ENCODE results near the gene KREMEN1. TPM values are rescaled to one million over a fixed set of nuclear protein-coding genes. Genes with fewer than 3 reads are reported as not detected.

KREMEN1 gene
- total RNA-seq, 1 experiment from 2014 or later, result 2.7 TPM

GRCh38 chr22:29089507-29089906, 16.7 kb downstream of the KREMEN1 start:
- CTCF ChIA-PET, result no interaction called here
- BruUV-seq (replicated peaks), result no TSS peak

GRCh38 chr22:29090039-29090438, 17.2 kb downstream of the KREMEN1 start:
- no peaks in the 10 kb centered on the region for H4K20me1 ChIP-seq (ENCODE audit: low read length)
- H3K27me3 ChIP-seq (ENCODE audit: low read length), result no peaks in the 10 kb centered on the region
- no peaks in the 10 kb centered on the region for H3K36me3 ChIP-seq (ENCODE audit: low read depth, low read length)
- no peaks in the 10 kb centered on the region for H3F3A ChIP-seq (ENCODE audit: low read length, unreplicated experiment)
- no peaks in the 10 kb centered on the region for H3K4me1 ChIP-seq (ENCODE audit: insufficient read depth, low read length)
- intact Hi-C loops (cut with micrococcal nuclease), result no loop called here
- H3K79me2 ChIP-seq (ENCODE audit: low read length), result no peaks in the 10 kb centered on the region
- H3K9me2 ChIP-seq (replicated peaks; ENCODE audit: low read length), result no peaks in the 10 kb centered on the region
- no peak overlapping the region for H2AFZ ChIP-seq (ENCODE audit: low read length)
- no peak overlapping the region for H3K4me2 ChIP-seq (ENCODE audit: low read length)
- TF ChIP-seq EZH2 (IDR thresholded peaks at IDR 0.05; ENCODE audit: low read length, unreplicated experiment) (no peak), CTCF (conservative IDR thresholded peaks at IDR 0.05; ENCODE audit: low read depth, low read length) (no peak), EZH2phosphoT487 (IDR thresholded peaks at IDR 0.05; ENCODE audit: borderline replicate concordance, low read length) (no peak)
- H3K27ac ChIP-seq (ENCODE audit: low read length), result no peak overlapping the region
- ATAC-seq (no peak), DNase-seq (no peak)
- no peak overlapping the region for H3K4me3 ChIP-seq (ENCODE audit: low read length)
- no peak overlapping the region for H3K9ac ChIP-seq (ENCODE audit: low read length)
- ChIA-PET POLR2A (ENCODE audit: unreplicated experiment) (no interaction called here), CTCF (no interaction called here)
- BruUV-seq (replicated peaks), result no TSS peak
- no peaks in the 10 kb centered on the region for H3K9me3 ChIP-seq (ENCODE audit: low read length)

More at GRCh38 chr22:29089507-29089906, 16.7 kb downstream of the KREMEN1 start:
- TF ChIP-seq EZH2phosphoT487 (IDR thresholded peaks at IDR 0.05; ENCODE audit: borderline replicate concordance, low read length) (no peak), EZH2 (IDR thresholded peaks at IDR 0.05; ENCODE audit: low read length, unreplicated experiment) (no peak), CTCF (conservative IDR thresholded peaks at IDR 0.05; ENCODE audit: low read depth, low read length) (no peak)
- Histone ChIP-seq H2AFZ (ENCODE audit: low read length) (no peak overlapping the region), H3K4me3 (ENCODE audit: low read length) (no peak overlapping the region), H3K79me2 (ENCODE audit: low read length) (no peaks in the 10 kb centered on the region), H3K9ac (ENCODE audit: low read length) (no peak overlapping the region), H3K9me3 (ENCODE audit: low read length) (no peaks in the 10 kb centered on the region), H3K36me3 (ENCODE audit: low read depth, low read length) (no peaks in the 10 kb centered on the region), H3K27ac (ENCODE audit: low read length) (no peak overlapping the region), H3K4me2 (ENCODE audit: low read length) (no peak overlapping the region), H3K9me2 (replicated peaks; ENCODE audit: low read length) (no peaks in the 10 kb centered on the region), H3K4me1 (ENCODE audit: insufficient read depth, low read length) (no peaks in the 10 kb centered on the region), H3K27me3 (ENCODE audit: low read length) (no peaks in the 10 kb centered on the region), H4K20me1 (ENCODE audit: low read length) (no peaks in the 10 kb centered on the region), H3F3A (ENCODE audit: low read length, unreplicated experiment) (no peaks in the 10 kb centered on the region)
- ATAC-seq (no peak), DNase-seq (no peak)
- intact Hi-C loops (cut with micrococcal nuclease), result no loop called here
- POLR2A ChIA-PET (ENCODE audit: unreplicated experiment), result no interaction called here

GRCh38 chr22:29092243-29092642, 19.4 kb downstream of the KREMEN1 start:
- Histone ChIP-seq H3K27me3 (ENCODE audit: low read length) (no peaks in the 10 kb centered on the region), H3K4me2 (ENCODE audit: low read length) (no peak overlapping the region), H3K79me2 (ENCODE audit: low read length) (no peaks in the 10 kb centered on the region), H2AFZ (ENCODE audit: low read length) (no peak overlapping the region), H3K9ac (ENCODE audit: low read length) (no peak overlapping the region), H4K20me1 (ENCODE audit: low read length) (no peaks in the 10 kb centered on the region), H3K9me3 (ENCODE audit: low read length) (no peaks in the 10 kb centered on the region), H3F3A (ENCODE audit: low read length, unreplicated experiment) (no peaks in the 10 kb centered on the region), H3K9me2 (replicated peaks; ENCODE audit: low read length) (no peaks in the 10 kb centered on the region), H3K27ac (ENCODE audit: low read length) (no peak overlapping the region), H3K4me1 (ENCODE audit: insufficient read depth, low read length) (peaks cover 10% of the 10 kb centered on the region), H3K36me3 (ENCODE audit: low read depth, low read length) (no peaks in the 10 kb centered on the region), H3K4me3 (ENCODE audit: low read length) (no peak overlapping the region)
- ChIA-PET POLR2A (ENCODE audit: unreplicated experiment) (no interaction called here), CTCF (no interaction called here)
- no peak for ATAC-seq
- BruUV-seq (replicated peaks), result no TSS peak
- DNase-seq, result no peak
- intact Hi-C loops (cut with micrococcal nuclease), result no loop called here
- TF ChIP-seq EZH2 (IDR thresholded peaks at IDR 0.05; ENCODE audit: low read length, unreplicated experiment), result no peak
- no peak for TF ChIP-seq EZH2phosphoT487 (IDR thresholded peaks at IDR 0.05; ENCODE audit: borderline replicate concordance, low read length)
- no peak for TF ChIP-seq CTCF (conservative IDR thresholded peaks at IDR 0.05; ENCODE audit: low read depth, low read length)

Measured in PC-3 (cell line).